Neural cell (in vitro differentiated cells): ENCODE measurements around the gene ZNF202. TPM values are rescaled to one million over a fixed set of nuclear protein-coding genes. Genes with fewer than 3 reads are reported as not detected.

ENCODE experiments used
- H2AFZ ChIP-seq: fragments of 200-600, 300-800 bp; sonication (generic), shearing (Covaris generic); 2 replicates; pipeline ENCODE4 v1.6.0; 2014; ENCODE audit warnings: low read depth, mild to moderate bottlenecking, antibody characterized with exemption, low read length, moderate library complexity
- H3F3A ChIP-seq: fragments of 200-600 bp; shearing (Covaris generic); 2 replicates; pipeline ENCODE4 v1.6.1; 2016; ENCODE audit warnings: mild to moderate bottlenecking, moderate library complexity, mixed read lengths, antibody characterized with exemption, low read length; ENCODE audit not compliant: insufficient read depth, poor library complexity, severe bottlenecking
- H3K27ac ChIP-seq: fragments of 200-600, 300-800 bp; sonication (generic), shearing (Covaris generic); 2 replicates; pipeline ENCODE4 v1.5.1; 2014; ENCODE audit warnings: mild to moderate bottlenecking, low read length, moderate library complexity
- H3K27me3 ChIP-seq: fragments of 300-800, 200-600 bp; sonication (generic), shearing (Covaris generic); 2 replicates; pipeline ENCODE4 v1.6.0; 2014; ENCODE audit warnings: mild to moderate bottlenecking, low read depth, low read length, moderate library complexity; ENCODE audit not compliant: insufficient read depth
- H3K36me3 ChIP-seq: fragments of 300-800, 200-600 bp; sonication (generic), shearing (Covaris generic); 2 replicates; pipeline ENCODE4 v1.5.1; 2014; ENCODE audit warnings: mild to moderate bottlenecking, antibody characterized with exemption, low read length, moderate library complexity; ENCODE audit not compliant: insufficient read depth
- H3K4me2 ChIP-seq: fragments of 300-800, 200-600 bp; sonication (generic), shearing (Covaris generic); 2 replicates; pipeline ENCODE4 v1.6.0; 2014; ENCODE audit warnings: mild to moderate bottlenecking, low read length
- H3K4me3 ChIP-seq: fragments of 300-800, 200-600 bp; sonication (generic), shearing (Covaris generic); 2 replicates; pipeline ENCODE4 v1.5.1; 2014; ENCODE audit warnings: mild to moderate bottlenecking, low read length, moderate library complexity
- H3K79me2 ChIP-seq: fragments of 200-600 bp; shearing (Covaris generic); replicated peaks from 2 replicates; pipeline ENCODE4 v1.6.0; 2014; ENCODE audit warnings: mild to moderate bottlenecking, low read length, moderate library complexity; ENCODE audit not compliant: insufficient read depth
- H3K9ac ChIP-seq: fragments of 300-800, 200-600 bp; sonication (generic), shearing (Covaris generic); 2 replicates; pipeline ENCODE4 v1.6.1; 2016; ENCODE audit warnings: mild to moderate bottlenecking, low read length, mixed read lengths
- H3K9me2 ChIP-seq: fragments of 200-600 bp; shearing (Covaris generic); 2 replicates; pipeline ENCODE4 v1.6.1; 2016; ENCODE audit warnings: mild to moderate bottlenecking, low read length, mixed read lengths; ENCODE audit not compliant: insufficient read depth
- H3K9me3 ChIP-seq: fragments of 200-600, 300-800 bp; sonication (generic), shearing (Covaris generic); 2 replicates; pipeline ENCODE4 v1.6.1; 2016; ENCODE audit warnings: mild to moderate bottlenecking, mixed run types, low read length, moderate library complexity, mixed read lengths
- H4K20me1 ChIP-seq: fragments of 200-600 bp; shearing (Covaris generic); 2 replicates; pipeline ENCODE4 v1.6.1; 2016; ENCODE audit warnings: mild to moderate bottlenecking, mixed run types; ENCODE audit not compliant: insufficient read depth
- EP300 ChIP-seq: fragments of 450-650 bp; conservative IDR thresholded peaks from 2 replicates; pipeline ENCODE4 v1.6.1; 2014; ENCODE audit warnings: antibody characterized with exemption, mild to moderate bottlenecking, moderate library complexity; ENCODE audit not compliant: poor library complexity, severe bottlenecking
- EZH2 ChIP-seq: fragments of 200-600, 300-800 bp; shearing (Covaris generic), sonication (generic); IDR thresholded peaks from 2 replicates; pipeline ENCODE4 v1.6.1; 2014; ENCODE audit warnings: antibody characterized with exemption, low read length, borderline replicate concordance, mild to moderate bottlenecking; ENCODE audit not compliant: insufficient read depth, poor library complexity, severe bottlenecking
- MXI1 ChIP-seq: fragments of 450-650 bp; conservative IDR thresholded peaks from 2 replicates; pipeline ENCODE4 v1.6.1; 2014; ENCODE audit warnings: antibody characterized with exemption, mild to moderate bottlenecking; ENCODE audit not compliant: poor library complexity, severe bottlenecking
- POLR2AphosphoS5 ChIP-seq: IDR thresholded peaks from 2 replicates; pipeline ENCODE4 v1.6.1; 2012
- RAD21 ChIP-seq: fragments of 450-650 bp; conservative IDR thresholded peaks from 2 replicates; pipeline ENCODE4 v1.6.1; 2014; ENCODE audit warnings: antibody characterized with exemption, mild to moderate bottlenecking, moderate library complexity
- SMC3 ChIP-seq: fragments of 450-650 bp; conservative IDR thresholded peaks from 2 replicates; pipeline ENCODE4 v1.6.1; 2014; ENCODE audit warnings: antibody characterized with exemption, mild to moderate bottlenecking, moderate library complexity; ENCODE audit not compliant: poor library complexity
- TAF1 ChIP-seq: IDR thresholded peaks from 2 replicates; pipeline ENCODE4 v1.6.1; 2012; ENCODE audit warnings: low read depth
- polyA plus RNA-seq: library from polyadenylated mRNA; depleted of rRNA; stranded (reverse); fragments of >200 nt; gene quantifications from 2 replicates; pipeline ENCODE4 v1.2.3, GENCODE V29; 2014
- TF ChIP-seq, protein P1 (sequence below): fragments of 450-650 bp; IDR thresholded peaks from 2 replicates; pipeline ENCODE4 v1.5.1; 2014; ENCODE audit warnings: antibody characterized with exemption, mild to moderate bottlenecking, moderate library complexity; ENCODE audit not compliant: poor library complexity, severe bottlenecking
- TF ChIP-seq, protein P2 (sequence below): IDR thresholded peaks from 2 replicates; pipeline ENCODE4 v1.6.1; 2012; ENCODE audit warnings: borderline replicate concordance

Gene ZNF202
- polyA plus RNA-seq, 1 donor from 2014 or later: 30.4 TPM

DNA sequence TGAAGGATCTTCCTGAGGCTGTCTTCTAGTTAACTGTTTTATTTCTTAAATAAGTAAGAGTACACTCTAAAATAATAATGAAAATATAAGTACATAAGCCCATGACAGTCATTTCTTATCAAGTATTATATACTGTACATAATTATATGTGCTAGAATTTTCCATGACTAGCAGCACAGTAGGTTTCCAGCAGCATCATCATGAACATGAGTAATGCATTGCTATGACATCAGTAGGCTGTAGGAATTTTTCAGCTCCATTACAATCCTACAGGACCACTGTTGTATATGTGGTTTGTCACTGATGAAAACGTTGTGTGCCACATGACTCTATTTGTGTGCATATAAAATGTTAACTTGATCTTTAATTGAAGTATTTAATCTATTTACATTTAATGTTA, 22.0 kb downstream of the ZNF202 start:
- TF ChIP-seq RAD21 (no peak), SMC3 (no peak), EZH2 (no peak), TAF1 (no peak), MXI1 (no peak), POLR2AphosphoS5 (no peak), EP300 (no peak)
- TF ChIP-seq, protein P1, sequence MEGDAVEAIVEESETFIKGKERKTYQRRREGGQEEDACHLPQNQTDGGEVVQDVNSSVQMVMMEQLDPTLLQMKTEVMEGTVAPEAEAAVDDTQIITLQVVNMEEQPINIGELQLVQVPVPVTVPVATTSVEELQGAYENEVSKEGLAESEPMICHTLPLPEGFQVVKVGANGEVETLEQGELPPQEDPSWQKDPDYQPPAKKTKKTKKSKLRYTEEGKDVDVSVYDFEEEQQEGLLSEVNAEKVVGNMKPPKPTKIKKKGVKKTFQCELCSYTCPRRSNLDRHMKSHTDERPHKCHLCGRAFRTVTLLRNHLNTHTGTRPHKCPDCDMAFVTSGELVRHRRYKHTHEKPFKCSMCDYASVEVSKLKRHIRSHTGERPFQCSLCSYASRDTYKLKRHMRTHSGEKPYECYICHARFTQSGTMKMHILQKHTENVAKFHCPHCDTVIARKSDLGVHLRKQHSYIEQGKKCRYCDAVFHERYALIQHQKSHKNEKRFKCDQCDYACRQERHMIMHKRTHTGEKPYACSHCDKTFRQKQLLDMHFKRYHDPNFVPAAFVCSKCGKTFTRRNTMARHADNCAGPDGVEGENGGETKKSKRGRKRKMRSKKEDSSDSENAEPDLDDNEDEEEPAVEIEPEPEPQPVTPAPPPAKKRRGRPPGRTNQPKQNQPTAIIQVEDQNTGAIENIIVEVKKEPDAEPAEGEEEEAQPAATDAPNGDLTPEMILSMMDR: no peak
- TF ChIP-seq, protein P2, sequence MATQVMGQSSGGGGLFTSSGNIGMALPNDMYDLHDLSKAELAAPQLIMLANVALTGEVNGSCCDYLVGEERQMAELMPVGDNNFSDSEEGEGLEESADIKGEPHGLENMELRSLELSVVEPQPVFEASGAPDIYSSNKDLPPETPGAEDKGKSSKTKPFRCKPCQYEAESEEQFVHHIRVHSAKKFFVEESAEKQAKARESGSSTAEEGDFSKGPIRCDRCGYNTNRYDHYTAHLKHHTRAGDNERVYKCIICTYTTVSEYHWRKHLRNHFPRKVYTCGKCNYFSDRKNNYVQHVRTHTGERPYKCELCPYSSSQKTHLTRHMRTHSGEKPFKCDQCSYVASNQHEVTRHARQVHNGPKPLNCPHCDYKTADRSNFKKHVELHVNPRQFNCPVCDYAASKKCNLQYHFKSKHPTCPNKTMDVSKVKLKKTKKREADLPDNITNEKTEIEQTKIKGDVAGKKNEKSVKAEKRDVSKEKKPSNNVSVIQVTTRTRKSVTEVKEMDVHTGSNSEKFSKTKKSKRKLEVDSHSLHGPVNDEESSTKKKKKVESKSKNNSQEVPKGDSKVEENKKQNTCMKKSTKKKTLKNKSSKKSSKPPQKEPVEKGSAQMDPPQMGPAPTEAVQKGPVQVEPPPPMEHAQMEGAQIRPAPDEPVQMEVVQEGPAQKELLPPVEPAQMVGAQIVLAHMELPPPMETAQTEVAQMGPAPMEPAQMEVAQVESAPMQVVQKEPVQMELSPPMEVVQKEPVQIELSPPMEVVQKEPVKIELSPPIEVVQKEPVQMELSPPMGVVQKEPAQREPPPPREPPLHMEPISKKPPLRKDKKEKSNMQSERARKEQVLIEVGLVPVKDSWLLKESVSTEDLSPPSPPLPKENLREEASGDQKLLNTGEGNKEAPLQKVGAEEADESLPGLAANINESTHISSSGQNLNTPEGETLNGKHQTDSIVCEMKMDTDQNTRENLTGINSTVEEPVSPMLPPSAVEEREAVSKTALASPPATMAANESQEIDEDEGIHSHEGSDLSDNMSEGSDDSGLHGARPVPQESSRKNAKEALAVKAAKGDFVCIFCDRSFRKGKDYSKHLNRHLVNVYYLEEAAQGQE: no peak
- Histone ChIP-seq H3K9me2 (no peaks in the 10 kb centered on the region), H3K9ac (no peak overlapping the region), H2AFZ (no peak overlapping the region), H3K36me3 (peaks cover under 1% of the 10 kb centered on the region), H3F3A (no peaks in the 10 kb centered on the region), H4K20me1 (no peaks in the 10 kb centered on the region), H3K4me2 (no peak overlapping the region), H3K27ac (no peak overlapping the region), H3K79me2 (no peaks in the 10 kb centered on the region), H3K27me3 (no peaks in the 10 kb centered on the region), H3K4me3 (no peak overlapping the region), H3K9me3 (no peaks in the 10 kb centered on the region)

- Histone ChIP-seq H3K79me2 (no peaks in the 10 kb centered on the region), H3K9me3 (no peaks in the 10 kb centered on the region), H3K9ac (no peak overlapping the region), H3F3A (no peaks in the 10 kb centered on the region), H3K9me2 (no peaks in the 10 kb centered on the region), H3K4me3 (no peak overlapping the region), H3K27me3 (no peaks in the 10 kb centered on the region), H3K27ac (no peak overlapping the region), H3K4me2 (no peak overlapping the region), H4K20me1 (no peaks in the 10 kb centered on the region), H3K36me3 (no peaks in the 10 kb centered on the region), H2AFZ (no peak overlapping the region)
- TF ChIP-seq, protein P1: no peak
- TF ChIP-seq TAF1: no peak
- TF ChIP-seq, protein P2: no peak
- TF ChIP-seq EZH2: no peak
- no peak for TF ChIP-seq EP300
- TF ChIP-seq SMC3: no peak
- no peak for TF ChIP-seq RAD21
- TF ChIP-seq MXI1: no peak
- no peak for TF ChIP-seq POLR2AphosphoS5
Measured at GRCh38 chr11:123718469-123718868, 23.0 kb downstream of the ZNF202 start.
